HepG2 (cell line): ENCODE measurements around the gene NEURL1B. TPM values are rescaled to one million over a fixed set of nuclear protein-coding genes. Genes with fewer than 3 reads are reported as not detected.

Experiments used
- HDAC1 ChIP-seq: sonication (generic); formaldehyde crosslinking; IDR thresholded peaks from 2 replicates; pipeline ENCODE4 v1.5.1; 2020; ENCODE audit warnings: mild to moderate bottlenecking, missing genetic modification reagents
- MXD4 ChIP-seq: IDR thresholded peaks from 2 replicates; pipeline ENCODE4 v1.6.1; 2016; ENCODE audit warnings: mild to moderate bottlenecking, missing biosample characterization, missing genetic modification reagents
- MZF1 ChIP-seq: sonication (generic); formaldehyde crosslinking; IDR thresholded peaks from 2 replicates; pipeline ENCODE4 v1.8.1; 2023; ENCODE audit warnings: mild to moderate bottlenecking, missing genetic modification reagents, borderline replicate concordance
- ZMYM3 ChIP-seq: sonication (generic); formaldehyde crosslinking; IDR thresholded peaks from 2 replicates; pipeline ENCODE4 v1.5.1; 2020; ENCODE audit warnings: mild to moderate bottlenecking, missing genetic modification reagents
- polyA plus RNA-seq, 8 experiments: library from polyadenylated mRNA; depleted of rRNA in 3 of 8; stranded (reverse) in 7 of 8; unstranded in 1 of 8; fragments of >200 nt; fragmentation: Illumina TruSeq in 4 of 8; extraction: Trizol in 4 of 8; gene quantifications; 2 replicates each; pipeline versions ENCODE4 v1.2.1 to v1.2.3, GENCODE V29; 2011 to 2016; ENCODE audit warnings: low read depth in 4 of 8, missing spikeins in 1 of 8, mixed read lengths in 1 of 8; ENCODE audit not compliant: insufficient read depth in 1 of 8
- total RNA-seq, 5 experiments: library from RNA; depleted of rRNA; stranded (reverse); fragments of >200 nt; fragmentation: Illumina TruSeq; extraction: Trizol; gene quantifications; 2 replicates each; pipeline ENCODE4 v1.2.3, GENCODE V29; 2016; ENCODE audit warnings: low read depth in 1 of 5
- TF ChIP-seq, protein P1 (sequence below): sonication (generic); formaldehyde crosslinking; IDR thresholded peaks from 2 replicates; pipeline ENCODE4 v1.9.0; 2022; ENCODE audit warnings: missing genetic modification reagents, mild to moderate bottlenecking, borderline replicate concordance
- TF ChIP-seq, protein P2 (sequence below): sonication (generic); formaldehyde crosslinking; IDR thresholded peaks from 2 replicates; pipeline ENCODE4 v1.5.1; 2020; ENCODE audit warnings: missing genetic modification reagents, mild to moderate bottlenecking, borderline replicate concordance

NEURL1B gene
- total and polyA plus RNA-seq, 2 of the 13 experiments (the other 11 are each of a cell fraction or from before 2014, with no cell fraction given), result 0.09 to 0.13 TPM

DNA sequence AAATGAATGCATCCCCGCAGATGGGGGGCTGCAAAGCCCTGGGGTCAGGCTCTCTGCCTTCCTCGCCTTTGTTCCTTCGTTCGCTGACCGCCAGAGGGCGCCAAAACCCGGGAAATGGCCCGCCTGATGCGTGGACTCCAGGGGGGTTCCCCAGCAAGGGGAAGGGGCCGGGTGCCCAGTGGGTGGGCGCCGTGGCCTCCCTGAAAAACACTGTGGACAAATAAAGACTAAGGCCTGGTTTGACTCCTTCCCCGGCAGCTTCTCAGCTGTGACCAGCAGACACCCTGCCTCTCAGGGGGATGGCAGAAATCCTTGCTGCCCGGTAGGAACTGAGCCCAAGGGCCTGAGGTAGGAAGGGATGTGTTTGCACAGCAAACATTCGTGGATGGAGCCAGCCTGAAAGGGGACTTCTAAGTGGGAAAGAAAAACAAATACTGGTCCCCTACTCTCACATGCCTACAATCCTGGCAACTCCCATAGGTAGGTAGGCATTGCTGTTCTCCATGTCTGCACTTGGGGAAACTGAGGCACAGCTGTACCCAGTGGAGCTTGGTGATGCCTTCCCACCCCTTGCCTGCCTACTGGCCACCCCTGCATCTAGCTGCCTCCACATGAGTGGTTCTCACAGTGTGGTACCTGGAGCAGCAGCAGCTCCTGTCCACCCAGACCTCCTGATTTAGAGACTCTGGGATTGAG is 72.2 kb downstream of the NEURL1B start (continued):
- TF ChIP-seq HDAC1, result peak; percentile 62
- TF ChIP-seq MZF1 (CRISPR knock-in tag), result no peak
- TF ChIP-seq, protein P1, sequence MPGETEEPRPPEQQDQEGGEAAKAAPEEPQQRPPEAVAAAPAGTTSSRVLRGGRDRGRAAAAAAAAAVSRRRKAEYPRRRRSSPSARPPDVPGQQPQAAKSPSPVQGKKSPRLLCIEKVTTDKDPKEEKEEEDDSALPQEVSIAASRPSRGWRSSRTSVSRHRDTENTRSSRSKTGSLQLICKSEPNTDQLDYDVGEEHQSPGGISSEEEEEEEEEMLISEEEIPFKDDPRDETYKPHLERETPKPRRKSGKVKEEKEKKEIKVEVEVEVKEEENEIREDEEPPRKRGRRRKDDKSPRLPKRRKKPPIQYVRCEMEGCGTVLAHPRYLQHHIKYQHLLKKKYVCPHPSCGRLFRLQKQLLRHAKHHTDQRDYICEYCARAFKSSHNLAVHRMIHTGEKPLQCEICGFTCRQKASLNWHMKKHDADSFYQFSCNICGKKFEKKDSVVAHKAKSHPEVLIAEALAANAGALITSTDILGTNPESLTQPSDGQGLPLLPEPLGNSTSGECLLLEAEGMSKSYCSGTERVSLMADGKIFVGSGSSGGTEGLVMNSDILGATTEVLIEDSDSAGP, result peak; percentile 46; the same call in 1 of the 2 replicates
- TF ChIP-seq, protein P2, sequence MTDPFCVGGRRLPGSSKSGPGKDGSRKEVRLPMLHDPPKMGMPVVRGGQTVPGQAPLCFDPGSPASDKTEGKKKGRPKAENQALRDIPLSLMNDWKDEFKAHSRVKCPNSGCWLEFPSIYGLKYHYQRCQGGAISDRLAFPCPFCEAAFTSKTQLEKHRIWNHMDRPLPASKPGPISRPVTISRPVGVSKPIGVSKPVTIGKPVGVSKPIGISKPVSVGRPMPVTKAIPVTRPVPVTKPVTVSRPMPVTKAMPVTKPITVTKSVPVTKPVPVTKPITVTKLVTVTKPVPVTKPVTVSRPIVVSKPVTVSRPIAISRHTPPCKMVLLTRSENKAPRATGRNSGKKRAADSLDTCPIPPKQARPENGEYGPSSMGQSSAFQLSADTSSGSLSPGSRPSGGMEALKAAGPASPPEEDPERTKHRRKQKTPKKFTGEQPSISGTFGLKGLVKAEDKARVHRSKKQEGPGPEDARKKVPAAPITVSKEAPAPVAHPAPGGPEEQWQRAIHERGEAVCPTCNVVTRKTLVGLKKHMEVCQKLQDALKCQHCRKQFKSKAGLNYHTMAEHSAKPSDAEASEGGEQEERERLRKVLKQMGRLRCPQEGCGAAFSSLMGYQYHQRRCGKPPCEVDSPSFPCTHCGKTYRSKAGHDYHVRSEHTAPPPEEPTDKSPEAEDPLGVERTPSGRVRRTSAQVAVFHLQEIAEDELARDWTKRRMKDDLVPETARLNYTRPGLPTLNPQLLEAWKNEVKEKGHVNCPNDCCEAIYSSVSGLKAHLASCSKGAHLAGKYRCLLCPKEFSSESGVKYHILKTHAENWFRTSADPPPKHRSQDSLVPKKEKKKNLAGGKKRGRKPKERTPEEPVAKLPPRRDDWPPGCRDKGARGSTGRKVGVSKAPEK, result 0 out of 2 replicates have a peak, but pooled peaks have one; percentile 43
- TF ChIP-seq MXD4 (CRISPR knock-in tag), result no peak
- peak; percentile 51; the same call in 1 of the 2 replicates for TF ChIP-seq ZMYM3 (CRISPR knock-in tag)
- TF ChIP-seq, all 625 proteins: peak for 51
